ENCODE results near the gene GSDMA. TPM values are rescaled to one million over a fixed set of nuclear protein-coding genes. Genes with fewer than 3 reads are reported as not detected.
A peak's percentile ranks its signal among the peaks of the same experiment; 100 is the strongest.

The GSDMA gene
- total and polyA plus RNA-seq, 2 experiments from 2014 or later, result not detected

DNA sequence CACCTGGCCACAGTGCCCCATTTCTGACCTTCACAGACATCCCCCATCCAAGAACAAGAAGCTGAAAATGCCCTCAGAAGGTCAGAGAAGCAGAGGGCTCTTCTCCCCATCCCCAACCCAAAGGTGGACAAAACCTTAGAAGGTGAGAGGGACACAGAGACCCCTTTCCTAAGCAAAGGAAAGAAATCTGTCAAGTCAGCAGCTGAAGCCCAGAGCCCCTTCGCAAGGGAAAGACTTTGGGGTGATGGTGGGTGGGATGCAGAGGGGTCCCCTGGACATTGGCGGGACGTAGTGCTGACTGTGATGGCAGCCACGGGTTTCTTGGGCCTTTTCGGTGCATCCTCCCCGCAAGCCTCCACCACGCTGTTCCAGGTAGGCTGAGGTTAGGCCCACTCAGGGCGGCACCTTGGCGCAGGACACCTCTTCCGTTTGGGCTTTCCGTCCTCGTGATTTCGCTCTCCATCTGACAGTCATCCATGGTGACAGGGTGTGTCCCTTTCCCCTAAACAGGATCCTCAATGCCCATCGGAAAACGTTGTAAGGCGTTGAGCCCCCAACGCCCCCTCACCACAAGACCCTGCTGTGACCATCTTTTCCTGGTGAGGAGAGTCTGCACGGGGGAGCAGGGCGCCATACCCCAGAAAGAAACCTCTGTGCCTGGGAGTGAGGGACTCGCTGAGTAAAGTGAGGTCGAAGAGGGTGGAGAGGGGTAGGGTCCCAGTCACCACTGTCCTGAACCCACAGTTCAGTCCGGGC lies 10.7 kb upstream of the GSDMA start:
- Histone ChIP-seq H3K27ac (no peak overlapping the region), H3K4me1 (ENCODE audit: low read depth) (no peaks in the 10 kb centered on the region)
- no peak for TF ChIP-seq CTCF (IDR thresholded peaks at IDR 0.05; ENCODE audit: low read depth, low read length)

DNA sequence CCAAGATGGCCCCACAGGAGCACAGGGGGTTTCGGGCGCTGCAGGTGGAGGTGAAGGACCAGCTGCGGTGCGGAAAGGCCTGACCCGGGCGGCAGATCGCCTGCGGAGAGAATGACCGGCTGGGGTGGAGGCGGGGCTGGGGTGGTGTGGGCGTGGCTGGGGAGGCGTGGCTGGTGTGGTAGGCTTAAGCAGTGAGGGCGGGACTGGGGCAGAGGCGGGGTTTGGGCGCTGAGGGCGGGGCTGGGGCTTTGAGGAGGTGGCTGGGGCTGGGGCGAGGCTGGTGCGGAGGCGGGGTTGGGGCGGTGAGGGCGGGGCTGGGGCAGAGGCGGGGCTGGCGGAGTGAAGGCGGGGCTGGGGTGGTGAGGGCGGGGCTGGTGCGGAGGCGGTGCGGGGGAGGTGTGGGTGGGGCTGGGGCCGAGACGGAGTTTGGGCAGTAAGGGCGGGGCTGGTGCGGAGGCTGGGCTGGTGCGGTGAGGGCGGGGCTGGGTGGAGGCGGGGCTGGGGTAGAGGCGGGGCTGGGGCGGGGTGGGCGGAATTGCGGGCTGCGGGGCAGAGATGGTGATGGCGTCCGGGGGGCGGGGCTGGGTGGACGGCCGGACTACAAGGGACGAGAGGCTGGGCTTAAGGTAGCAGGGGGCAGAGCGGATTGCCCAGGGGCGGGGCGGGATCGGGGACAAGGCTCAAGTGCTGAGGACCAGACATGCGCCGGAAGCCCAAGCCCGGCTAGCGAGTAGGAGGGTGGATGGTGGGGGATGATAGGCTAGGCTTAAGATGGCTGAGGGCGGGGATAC lies 9.9 kb upstream of the GSDMA start:
- H3K27ac ChIP-seq, result no peak overlapping the region
- no peaks in the 10 kb centered on the region for H3K4me1 ChIP-seq (ENCODE audit: low read depth)
- DNase-seq (ENCODE audit: low read depth in 1 of 2, low spot score in 1 of 2), result peak; percentile 98 to 99
- H3K9me3 ChIP-seq (ENCODE audit: low read depth), result no peaks in the 10 kb centered on the region
- TF ChIP-seq CTCF (IDR thresholded peaks at IDR 0.05; ENCODE audit: low read depth, low read length), result no peak
- peak overlapping the region; percentile 20 for H3K4me3 ChIP-seq
- H3K36me3 ChIP-seq, result no peaks in the 10 kb centered on the region
- H3K27me3 ChIP-seq, result no peaks in the 10 kb centered on the region

More for the DNA sequence above, 10.7 kb upstream of the GSDMA start:
- no peak for DNase-seq (ENCODE audit: low read depth in 1 of 2, low spot score in 1 of 2)
- no peaks in the 10 kb centered on the region for H3K9me3 ChIP-seq (ENCODE audit: low read depth)
- no peaks in the 10 kb centered on the region for H3K36me3 ChIP-seq
- H3K27me3 ChIP-seq, result no peaks in the 10 kb centered on the region
- peak overlapping the region; percentile 9 for H3K4me3 ChIP-seq

- DNase-seq (ENCODE audit: low read depth in 1 of 2, low spot score in 1 of 2), result no peak
- peak overlapping the region; percentile 20 for H3K4me3 ChIP-seq
- no peaks in the 10 kb centered on the region for H3K9me3 ChIP-seq (ENCODE audit: low read depth)
- H3K27ac ChIP-seq, result no peak overlapping the region
- H3K36me3 ChIP-seq, result no peaks in the 10 kb centered on the region
- no peak for TF ChIP-seq CTCF (IDR thresholded peaks at IDR 0.05; ENCODE audit: low read depth, low read length)
- H3K27me3 ChIP-seq, result no peaks in the 10 kb centered on the region
- no peaks in the 10 kb centered on the region for H3K4me1 ChIP-seq (ENCODE audit: low read depth)
Observed at GRCh38 chr17:39953471-39953888, 9.3 kb upstream of the GSDMA start.

DNA sequence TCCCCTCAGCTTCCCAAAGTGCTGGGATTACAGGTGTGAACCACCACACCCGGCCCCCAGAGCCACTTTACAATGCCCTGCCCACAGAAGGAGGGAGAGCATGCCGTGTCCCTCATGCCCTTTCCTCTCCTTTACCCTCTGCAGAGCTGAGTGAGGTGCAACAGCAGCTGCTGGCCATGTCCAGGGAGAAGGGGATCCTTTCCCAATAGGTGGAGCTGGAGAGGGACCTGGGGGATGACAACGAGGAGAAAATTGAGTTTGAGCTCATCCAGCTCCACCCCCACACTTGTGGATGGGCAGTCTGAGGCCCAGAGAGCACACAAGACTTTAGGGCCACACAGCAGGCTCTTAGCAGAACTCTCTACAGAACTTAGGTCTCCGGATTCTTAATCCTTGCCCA lies 7.9 kb upstream of the GSDMA start:
- TF ChIP-seq CTCF (IDR thresholded peaks at IDR 0.05; ENCODE audit: low read depth, low read length), result no peak
- Histone ChIP-seq H3K27me3 (no peaks in the 10 kb centered on the region), H3K4me3 (no peak overlapping the region), H3K36me3 (no peaks in the 10 kb centered on the region), H3K4me1 (ENCODE audit: low read depth) (peaks cover 2% of the 10 kb centered on the region), H3K9me3 (ENCODE audit: low read depth) (no peaks in the 10 kb centered on the region), H3K27ac (no peak overlapping the region)
- DNase-seq (ENCODE audit: low read depth in 1 of 2, low spot score in 1 of 2), result no peak

DNA sequence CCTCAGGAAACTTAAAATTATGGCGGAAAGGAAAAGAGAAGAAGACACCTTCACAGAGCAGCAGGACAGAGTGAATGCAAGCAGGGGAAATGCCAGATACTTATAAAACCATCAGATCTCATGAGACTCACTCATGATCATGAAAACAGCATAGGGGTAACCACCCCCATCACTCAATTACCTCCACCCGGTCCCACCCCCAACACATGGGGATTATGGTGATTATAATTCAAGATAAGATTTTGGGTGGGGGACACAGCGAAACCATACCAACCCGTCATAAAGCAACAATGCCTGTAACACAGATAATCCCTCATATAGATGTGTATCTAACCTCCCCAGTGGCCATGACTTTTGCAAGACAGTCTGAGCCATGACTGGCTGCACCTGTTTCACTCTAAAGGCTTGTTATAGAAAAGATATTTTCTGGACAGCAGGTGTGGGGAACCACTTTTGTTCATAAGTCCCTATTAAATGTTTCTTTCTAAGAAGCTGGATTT lies 7.0 kb upstream of the GSDMA start:
- Histone ChIP-seq H3K4me1 (ENCODE audit: low read depth) (peaks cover 2% of the 10 kb centered on the region), H3K36me3 (no peaks in the 10 kb centered on the region), H3K9me3 (ENCODE audit: low read depth) (no peaks in the 10 kb centered on the region), H3K4me3 (no peak overlapping the region), H3K27me3 (no peaks in the 10 kb centered on the region), H3K27ac (no peak overlapping the region)
- TF ChIP-seq CTCF (IDR thresholded peaks at IDR 0.05; ENCODE audit: low read depth, low read length), result no peak
- no peak for DNase-seq (ENCODE audit: low read depth in 1 of 2, low spot score in 1 of 2)
